ENCODE results near the gene ABHD14A.

- TF ChIP-seq CTCF (IDR thresholded peaks at IDR 0.05 in 8 of 11, conservative IDR thresholded peaks at IDR 0.05 in 3 of 11) (peak in 7 of 11 experiments; percentile 33 to 57 (median 43)), POLR2A (IDR thresholded peaks at IDR 0.05) (no peak)
Measured at GRCh38 chr3:51982352-51982837, 7.5 kb downstream of the ABHD14A start.

Measured in spleen (tissue), 7 donors.